Karpas-422 (cell line): Measurements from ENCODE around the gene HOXA2. TPM values are rescaled to one million over a fixed set of nuclear protein-coding genes. Genes with fewer than 3 reads are reported as not detected.

Source experiments
- DNase-seq: peaks from one replicate; pipeline ENCODE4 v3.0.0-alpha.2; 2015
- H2AFZ ChIP-seq: fragments of 200-600 bp; sonication (generic); 2 replicates; pipeline ENCODE4 v1.6.1; 2014; ENCODE audit warnings: antibody characterized with exemption, low read length, mixed read lengths
- H3K27ac ChIP-seq: fragments of 200-600 bp; sonication (generic); 2 replicates; pipeline ENCODE4 v1.5.1; 2014; ENCODE audit warnings: mild to moderate bottlenecking, low read length, moderate library complexity
- H3K27me3 ChIP-seq: fragments of 200-600 bp; sonication (generic); 2 replicates; pipeline ENCODE4 v1.6.1; 2014; ENCODE audit warnings: low read length, mixed read lengths
- H3K36me3 ChIP-seq: fragments of 200-600 bp; sonication (generic); 2 replicates; pipeline ENCODE4 v1.6.1; 2014; ENCODE audit warnings: low read length, mixed read lengths; ENCODE audit not compliant: insufficient read depth
- H3K4me1 ChIP-seq: fragments of 200-600 bp; sonication (generic); 2 replicates; pipeline ENCODE4 v1.6.1; 2014; ENCODE audit warnings: mild to moderate bottlenecking, low read length, mixed read lengths
- H3K4me2 ChIP-seq: fragments of 200-600 bp; sonication (generic); 2 replicates; pipeline ENCODE4 v1.6.1; 2014; ENCODE audit warnings: low read length, low read depth, mild to moderate bottlenecking; ENCODE audit not compliant: poor library complexity, severe bottlenecking
- H3K4me3 ChIP-seq: fragments of 200-600 bp; sonication (generic); 2 replicates; pipeline ENCODE4 v1.5.1; 2014; ENCODE audit warnings: mild to moderate bottlenecking, antibody characterized with exemption, low read length, mixed read lengths
- H3K79me2 ChIP-seq: fragments of 200-600 bp; sonication (generic); 2 replicates; pipeline ENCODE4 v1.6.1; 2014; ENCODE audit warnings: mild to moderate bottlenecking, low read length, mixed read lengths
- H3K9ac ChIP-seq: fragments of 200-600 bp; sonication (generic); 2 replicates; pipeline ENCODE4 v1.6.0; 2014; ENCODE audit warnings: low read length
- H3K9me2 ChIP-seq: fragments of 200-600 bp; sonication (generic), shearing (Covaris generic); replicated peaks from 2 replicates; pipeline ENCODE4 v1.6.0; 2014; ENCODE audit warnings: mild to moderate bottlenecking, low read length, moderate library complexity; ENCODE audit not compliant: insufficient read depth
- H3K9me3 ChIP-seq: fragments of 300-700, 200-600 bp; sonication (generic); 2 replicates; pipeline ENCODE4 v1.6.1; 2014; ENCODE audit warnings: low read length, mixed read lengths
- H4K20me1 ChIP-seq: fragments of 200-600 bp; sonication (generic); 2 replicates; pipeline ENCODE4 v1.6.1; 2014; ENCODE audit warnings: mild to moderate bottlenecking, antibody characterized with exemption, low read length, low read depth; ENCODE audit not compliant: insufficient read depth
- total RNA-seq: library from RNA; depleted of rRNA; stranded (reverse); fragments of >200 nt; shearing (Covaris generic); gene quantifications from 2 replicates; pipeline ENCODE4 v1.2.3, GENCODE V29; 2014; ENCODE audit warnings: low replicate concordance

HOXA2 gene
- total RNA-seq, 1 experiment from 2014 or later = 0.41 TPM

- H3K9ac ChIP-seq = no peak overlapping the region
- DNase-seq = no peak
- no peaks in the 10 kb centered on the region for H3K9me3 ChIP-seq
- no peak overlapping the region for H3K27ac ChIP-seq
- H3K9me2 ChIP-seq = no peaks in the 10 kb centered on the region
- H2AFZ ChIP-seq = no peak overlapping the region
- H3K4me1 ChIP-seq = no peaks in the 10 kb centered on the region
- H3K36me3 ChIP-seq = no peaks in the 10 kb centered on the region
- no peaks in the 10 kb centered on the region for H3K79me2 ChIP-seq
- no peak overlapping the region for H3K4me3 ChIP-seq
- H3K27me3 ChIP-seq = no peaks in the 10 kb centered on the region
- H3K4me2 ChIP-seq = no peak overlapping the region
- no peaks in the 10 kb centered on the region for H4K20me1 ChIP-seq
These were observed 36.3 kb downstream of the HOXA2 start for GRCh38 chr7:27066148-27066547.

GRCh38 chr7:27065709-27066108, 36.8 kb downstream of the HOXA2 start:
- no peaks in the 10 kb centered on the region for H3K27me3 ChIP-seq
- no peaks in the 10 kb centered on the region for H3K79me2 ChIP-seq
- H3K9ac ChIP-seq = no peak overlapping the region
- H4K20me1 ChIP-seq = no peaks in the 10 kb centered on the region
- H3K4me2 ChIP-seq = no peak overlapping the region
- H3K9me3 ChIP-seq = no peaks in the 10 kb centered on the region
- no peak for DNase-seq
- H2AFZ ChIP-seq = no peak overlapping the region
- H3K4me3 ChIP-seq = no peak overlapping the region
- no peak overlapping the region for H3K27ac ChIP-seq
- H3K36me3 ChIP-seq = no peaks in the 10 kb centered on the region
- H3K9me2 ChIP-seq = no peaks in the 10 kb centered on the region
- H3K4me1 ChIP-seq = no peaks in the 10 kb centered on the region

- Histone ChIP-seq H3K9me2 (no peaks in the 10 kb centered on the region), H3K36me3 (no peaks in the 10 kb centered on the region), H3K9ac (no peak overlapping the region), H3K4me1 (no peaks in the 10 kb centered on the region), H4K20me1 (no peaks in the 10 kb centered on the region), H2AFZ (no peak overlapping the region), H3K4me3 (no peak overlapping the region), H3K27me3 (no peaks in the 10 kb centered on the region), H3K79me2 (no peaks in the 10 kb centered on the region), H3K27ac (no peak overlapping the region), H3K9me3 (no peaks in the 10 kb centered on the region), H3K4me2 (no peak overlapping the region)
- no peak for DNase-seq
These were observed 37.8 kb downstream of the HOXA2 start for GRCh38 chr7:27064661-27065060.

- Histone ChIP-seq H3K36me3 (no peaks in the 10 kb centered on the region), H3K9ac (no peak overlapping the region), H3K9me2 (no peaks in the 10 kb centered on the region), H3K4me2 (no peak overlapping the region), H3K27me3 (no peaks in the 10 kb centered on the region), H3K4me3 (no peak overlapping the region), H4K20me1 (no peaks in the 10 kb centered on the region), H2AFZ (no peak overlapping the region), H3K4me1 (no peaks in the 10 kb centered on the region), H3K79me2 (no peaks in the 10 kb centered on the region), H3K27ac (no peak overlapping the region), H3K9me3 (no peaks in the 10 kb centered on the region)
- DNase-seq = no peak
These were observed 38.3 kb downstream of the HOXA2 start for GRCh38 chr7:27064159-27064558.

GRCh38 chr7:27062946-27063345, 39.5 kb downstream of the HOXA2 start:
- Histone ChIP-seq H3K4me3 (no peak overlapping the region), H3K4me1 (no peaks in the 10 kb centered on the region), H3K27ac (no peak overlapping the region), H3K4me2 (no peak overlapping the region), H2AFZ (no peak overlapping the region), H4K20me1 (no peaks in the 10 kb centered on the region), H3K9me2 (no peaks in the 10 kb centered on the region), H3K9ac (no peak overlapping the region), H3K79me2 (no peaks in the 10 kb centered on the region), H3K9me3 (no peaks in the 10 kb centered on the region), H3K36me3 (no peaks in the 10 kb centered on the region), H3K27me3 (no peaks in the 10 kb centered on the region)
- DNase-seq = no peak

GRCh38 chr7:27053153-27053552, 49.3 kb downstream of the HOXA2 start:
- H4K20me1 ChIP-seq = no peaks in the 10 kb centered on the region
- no peak overlapping the region for H2AFZ ChIP-seq
- peaks cover 2% of the 10 kb centered on the region; the same call in 1 of the 2 replicates for H3K4me1 ChIP-seq

GRCh38 chr7:27051451-27051850, 51.0 kb downstream of the HOXA2 start:
- Histone ChIP-seq H3K9ac (no peak overlapping the region), H3K27ac (no peak overlapping the region), H3K9me2 (no peaks in the 10 kb centered on the region), H2AFZ (no peak overlapping the region), H3K79me2 (no peaks in the 10 kb centered on the region), H3K4me3 (no peak overlapping the region), H3K4me2 (no peak overlapping the region), H3K27me3 (no peaks in the 10 kb centered on the region), H3K9me3 (no peaks in the 10 kb centered on the region), H3K36me3 (no peaks in the 10 kb centered on the region), H4K20me1 (no peaks in the 10 kb centered on the region), H3K4me1 (peaks cover 2% of the 10 kb centered on the region; the same call in 1 of the 2 replicates)
- DNase-seq = no peak

More at GRCh38 chr7:27053153-27053552, 49.3 kb downstream of the HOXA2 start:
- H3K36me3 ChIP-seq = no peaks in the 10 kb centered on the region
- H3K4me3 ChIP-seq = no peak overlapping the region
- no peak overlapping the region for H3K9ac ChIP-seq
- no peaks in the 10 kb centered on the region for H3K9me2 ChIP-seq
- no peak overlapping the region for H3K4me2 ChIP-seq
- DNase-seq = no peak
- H3K9me3 ChIP-seq = no peaks in the 10 kb centered on the region
- no peaks in the 10 kb centered on the region for H3K27me3 ChIP-seq
- H3K79me2 ChIP-seq = no peaks in the 10 kb centered on the region
- no peak overlapping the region for H3K27ac ChIP-seq
